GM04504 (cell line): ENCODE results near the gene GLI2.
A peak's percentile ranks its signal among the peaks of the same experiment; 100 is the strongest.

ENCODE experiments used
- DNase-seq: peaks from one replicate; pipeline ENCODE4 v3.0.0-alpha.2; 2012; ENCODE audit warnings: low read depth

The GLI2 gene

DNA sequence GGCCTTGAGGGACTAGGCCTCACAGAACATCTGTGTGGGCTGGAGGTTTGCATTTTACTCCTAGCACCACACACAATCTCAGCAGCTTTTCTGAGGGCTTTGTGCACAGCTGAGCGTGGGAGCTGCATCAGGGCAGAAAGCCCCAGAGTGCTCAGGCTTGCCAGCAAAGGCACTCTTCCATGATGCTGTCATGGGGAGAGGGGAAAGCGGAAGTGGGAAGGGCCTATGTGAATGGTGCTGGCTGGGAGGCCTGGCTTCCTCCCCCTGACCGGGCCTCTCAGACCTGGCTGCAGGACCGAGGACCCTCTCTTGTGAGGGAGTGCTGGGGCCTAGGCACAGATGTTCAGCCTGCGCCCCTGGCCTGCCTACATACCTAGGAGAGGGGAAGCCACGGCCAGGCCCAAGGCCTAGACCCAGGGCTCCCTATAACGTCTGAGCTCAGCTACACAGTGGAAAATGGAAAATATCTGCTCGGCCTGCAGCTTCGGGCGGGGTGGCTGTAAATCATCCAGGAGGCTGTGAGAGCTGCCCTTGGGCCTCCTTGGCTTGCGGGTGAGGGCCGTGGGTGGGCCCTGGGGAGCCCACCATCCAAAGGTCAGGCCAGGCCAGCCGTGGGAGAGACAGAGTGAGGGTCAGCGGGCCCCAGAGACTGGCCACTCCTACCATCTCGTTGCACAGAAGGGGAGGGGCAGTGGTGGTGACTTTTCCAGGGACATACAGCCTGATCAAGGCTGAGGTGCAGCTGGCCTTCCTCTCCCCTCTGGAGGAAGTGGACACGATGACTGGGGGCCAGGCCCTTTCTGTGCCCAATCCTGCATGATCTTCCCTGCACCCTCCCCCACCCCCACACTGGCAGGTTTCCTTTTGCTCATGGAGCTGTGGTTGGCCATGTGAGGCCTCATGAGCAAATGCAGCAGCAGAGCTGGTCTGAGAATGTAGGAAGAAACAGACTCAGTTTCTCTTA is 22.8 kb downstream of the GLI2 start:
- DNase-seq = no peak

DNA sequence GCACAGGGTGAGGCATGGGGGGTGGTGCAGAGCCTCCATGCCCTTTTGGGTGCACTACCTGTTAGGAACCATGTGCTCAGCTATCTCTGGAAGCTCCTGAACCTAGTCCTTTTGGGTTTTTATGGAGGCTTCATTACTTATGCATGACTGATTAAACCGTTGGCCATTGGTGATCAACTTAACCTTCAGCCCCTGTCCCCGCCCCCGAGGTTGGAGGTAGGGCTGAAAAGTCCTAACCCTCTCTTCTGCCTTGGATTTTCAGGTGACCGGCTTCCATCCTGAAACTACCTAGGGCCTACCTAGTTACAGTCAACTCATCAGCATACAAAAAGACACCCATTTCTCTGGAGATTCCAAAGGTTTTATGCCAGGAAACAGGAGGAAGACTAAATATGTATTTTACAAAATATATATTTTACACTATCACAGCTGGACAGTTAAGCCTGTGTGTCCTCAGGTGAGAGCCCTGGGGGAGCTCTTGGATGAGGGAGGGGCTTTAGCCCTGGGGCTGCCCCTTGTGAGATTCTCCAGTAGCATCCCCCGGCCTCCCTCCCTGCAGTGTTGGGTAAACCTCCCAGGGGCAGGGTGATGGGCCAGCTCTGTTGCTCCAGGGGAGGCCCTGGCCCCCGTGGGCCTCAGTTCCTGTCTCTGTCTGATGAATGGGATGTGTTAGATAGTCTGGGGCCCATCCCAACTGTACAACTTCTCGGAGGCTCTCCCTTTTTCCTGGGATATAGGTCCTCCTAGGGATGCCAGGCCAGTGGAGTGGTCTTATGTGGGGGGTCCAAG is 24.1 kb downstream of the GLI2 start:
- DNase-seq = no peak

- DNase-seq = no peak
These were observed 24.9 kb downstream of the GLI2 start for GRCh38 chr2:120760446-120761135.

- DNase-seq = no peak
These were observed 25.6 kb downstream of the GLI2 start for GRCh38 chr2:120761164-120761861.

- no peak for DNase-seq
These were observed 26.2 kb downstream of the GLI2 start for GRCh38 chr2:120761911-120762310.

GRCh38 chr2:120762341-120763061 is 26.8 kb downstream of the GLI2 start:
- no peak for DNase-seq

DNA sequence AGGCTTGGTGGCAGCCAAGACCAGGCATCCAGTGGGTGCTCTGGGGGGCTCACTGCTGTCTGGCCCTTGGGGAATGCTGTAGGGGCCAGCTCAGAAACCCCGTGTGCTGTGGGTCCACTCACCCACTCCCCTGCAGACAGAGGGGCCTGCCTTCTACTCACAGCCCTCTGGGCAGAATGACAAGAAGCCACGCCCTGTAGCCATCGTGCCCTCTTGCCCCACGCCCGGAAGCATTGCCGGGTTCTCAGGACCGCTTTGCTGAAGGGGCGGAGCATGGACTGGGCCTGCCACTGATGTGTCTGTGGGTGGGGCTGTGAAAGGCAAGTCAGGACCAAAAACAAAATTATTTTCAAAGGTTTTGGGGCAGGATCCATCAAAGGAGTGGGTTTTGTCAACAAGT is 27.8 kb downstream of the GLI2 start:
- no peak for DNase-seq

DNA sequence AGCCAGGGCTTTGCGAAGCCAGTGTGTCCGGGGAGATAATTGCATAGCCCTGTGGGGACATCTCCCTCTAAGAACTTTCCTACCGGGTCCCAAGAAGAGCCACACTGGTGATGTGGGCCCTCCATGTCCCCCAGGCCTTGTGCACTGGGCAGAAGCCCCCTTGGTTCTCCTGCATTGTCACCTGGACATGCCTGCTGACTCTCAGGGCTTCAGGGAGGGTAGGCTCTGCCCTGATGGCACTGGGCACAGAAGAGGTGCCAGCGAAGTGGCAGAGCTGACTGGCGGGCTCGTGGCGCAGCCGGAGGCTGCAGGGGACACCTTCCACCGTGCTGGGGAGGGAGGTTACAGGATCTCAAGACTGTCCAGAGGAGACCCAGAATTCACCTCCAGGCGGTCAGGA is 28.3 kb downstream of the GLI2 start:
- DNase-seq = no peak

- DNase-seq = no peak
These were observed 28.8 kb downstream of the GLI2 start for GRCh38 chr2:120764492-120764891.

DNA sequence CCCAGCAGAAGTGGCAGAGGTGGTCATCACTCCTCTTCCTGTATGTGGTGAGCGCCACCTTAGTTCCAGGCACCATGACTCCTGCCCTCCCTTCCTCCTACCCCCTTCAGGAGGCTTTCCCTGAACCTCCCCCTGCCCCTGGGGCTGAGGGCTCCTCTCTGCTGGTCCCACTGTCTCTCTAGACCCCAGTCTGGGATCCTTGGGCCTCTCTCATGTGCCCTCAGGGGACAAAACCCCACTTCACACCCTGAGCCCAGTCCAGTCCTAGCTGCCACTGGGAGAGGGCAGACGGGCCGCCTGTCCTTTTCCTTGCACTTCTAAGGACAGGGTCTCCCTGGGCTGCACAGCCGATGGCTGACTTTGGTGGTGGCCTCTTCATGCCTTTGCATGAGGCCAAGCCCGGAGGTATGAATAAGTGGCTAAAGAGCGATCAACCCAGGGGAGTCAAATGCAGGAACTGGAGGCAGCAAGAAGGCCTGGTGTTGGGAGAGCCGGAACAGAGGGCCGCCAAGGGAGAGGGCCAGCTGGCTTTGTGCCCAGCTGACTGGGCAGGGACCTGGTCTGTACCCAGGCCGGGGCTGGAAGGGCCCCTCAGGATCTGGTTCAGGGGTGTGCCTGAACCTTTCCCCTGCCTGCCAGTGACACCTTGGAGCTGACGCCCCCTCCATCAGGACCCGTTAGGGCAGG is 29.5 kb downstream of the GLI2 start:
- DNase-seq = no peak

GRCh38 chr2:120765678-120766469 is 30.2 kb downstream of the GLI2 start:
- DNase-seq = peak; percentile 60

- no peak for DNase-seq
These were observed 31.0 kb downstream of the GLI2 start for GRCh38 chr2:120766470-120767351.

GRCh38 chr2:120767486-120768005 is 31.9 kb downstream of the GLI2 start:
- no peak for DNase-seq

GRCh38 chr2:120768112-120769048 is 32.7 kb downstream of the GLI2 start:
- DNase-seq = no peak

DNA sequence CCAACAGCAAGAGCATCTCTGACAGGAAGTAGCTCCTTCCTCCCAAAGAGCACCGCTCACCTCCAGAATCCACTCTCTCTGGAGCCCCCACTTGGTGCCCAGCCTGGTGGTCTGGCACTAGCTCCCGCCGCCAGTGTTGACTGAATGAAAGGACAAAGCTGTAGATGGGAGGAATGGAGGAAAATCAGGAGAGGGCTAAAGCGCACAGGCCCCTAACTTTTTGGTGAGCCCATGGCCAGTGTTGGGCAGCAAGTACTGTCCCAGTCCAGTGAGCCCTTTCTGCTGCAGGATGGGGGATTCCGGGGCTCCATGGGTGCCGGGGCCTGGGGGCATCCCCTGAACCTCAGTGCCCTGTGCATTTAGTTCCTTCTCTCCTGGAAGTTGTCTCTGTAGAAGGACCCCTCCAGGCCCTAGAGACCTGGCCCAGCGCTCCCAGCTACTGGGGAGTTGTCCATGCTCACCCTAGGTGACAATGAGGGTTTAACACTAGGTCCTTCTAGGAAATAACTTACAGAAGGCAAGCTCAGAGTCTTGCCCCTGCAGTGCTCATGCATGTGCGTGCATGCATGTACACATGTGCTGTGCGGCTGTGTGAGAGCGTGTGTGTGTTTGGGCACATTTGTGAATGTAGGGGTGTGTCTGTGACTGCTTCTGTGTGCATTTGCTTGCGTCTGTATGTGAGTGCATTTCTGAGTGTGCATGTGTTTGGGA is 33.6 kb downstream of the GLI2 start:
- DNase-seq = no peak

GRCh38 chr2:120769787-120770120 is 34.1 kb downstream of the GLI2 start:
- DNase-seq = no peak

- no peak for DNase-seq
These were observed 34.5 kb downstream of the GLI2 start for GRCh38 chr2:120770176-120770575.
